ENCODE results near the gene CYP4A22. TPM values are rescaled to one million over a fixed set of nuclear protein-coding genes. Genes with fewer than 3 reads are reported as not detected.

CYP4A22 gene
- total and polyA plus RNA-seq, 9 of the 15 experiments (the other 6 are each of a cell fraction or from before 2014, with no cell fraction given), result 0.07 TPM; not detected in 8

- TF ChIP-seq E2F4 (CRISPR knock-in tag; IDR thresholded peaks at IDR 0.05; ENCODE audit: low read depth) (no peak), TCF7L2 (IDR thresholded peaks at IDR 0.05; ENCODE audit: low read depth, low read length) (no peak), ILF3 (IDR thresholded peaks at IDR 0.05; ENCODE audit: borderline replicate concordance) (no peak), E2F5 (CRISPR knock-in tag; IDR thresholded peaks at IDR 0.05) (no peak), TCF15 (CRISPR knock-in tag; IDR thresholded peaks at IDR 0.05) (no peak), ZNF12 (CRISPR knock-in tag; IDR thresholded peaks at IDR 0.05) (no peak)
Measured at GRCh38 chr1:47178020-47178419, 40.8 kb downstream of the CYP4A22 start (continued).

- Histone ChIP-seq H3K9me1 (ENCODE audit: control insufficient read depth, insufficient read depth, low read length) (no peaks in the 10 kb centered on the region), H2AFZ (ENCODE audit: low read depth, low read length) (peak overlapping the region; percentile 77), H3K27me3 (ENCODE audit: control insufficient read depth in 2 of 2, insufficient read depth in 2 of 2, low read length in 2 of 2) (peaks cover 0 to under 1% of the 10 kb centered on the region in 2 experiments; a peak in 1 of 5 replicates), H3K36me3 (ENCODE audit: control insufficient read depth, insufficient read depth, low read length) (no peaks in the 10 kb centered on the region), H3K79me2 (ENCODE audit: control insufficient read depth, insufficient read depth, low read length) (peaks cover 8% of the 10 kb centered on the region; the same call in 2 of the 3 replicates), H3K27ac (ENCODE audit: extremely low read depth, low read depth, low read length) (peak overlapping the region; percentile 55; the same call in 1 of the 3 replicates), H3K4me2 (ENCODE audit: insufficient read depth, low read length) (peak overlapping the region; percentile 86), H3K9ac (ENCODE audit: insufficient read depth in 1 of 2, low read depth in 2 of 2, low read length in 2 of 2) (peak overlapping the region; percentile 52 to 56; a peak in 3 of 4 replicates), H3K4me3 (peak overlapping the region; percentile 31), H3K4me1 (replicated peaks in 1 of 2; ENCODE audit: control insufficient read depth in 2 of 2, insufficient read depth in 2 of 2, low read length in 2 of 2) (peaks cover 44 to 50% of the 10 kb centered on the region in 2 experiments), H3K9me3 (replicated peaks; ENCODE audit: control insufficient read depth, insufficient read depth, low read depth, low read length) (no peaks in the 10 kb centered on the region), H4K20me1 (replicated peaks; ENCODE audit: control insufficient read depth, insufficient read depth, low read length) (no peaks in the 10 kb centered on the region)
- ATAC-seq, result no peak
- intact Hi-C loops (cut with micrococcal nuclease), result loop anchor here (1.0 to 10.0 kb wide), 7 partner anchors 60 to 534 kb away; no protein-coding TSS in a partner anchor
- in situ Hi-C loops (cut with MboI), result loop anchor here (10.0 kb wide), 1 partner anchor 246 kb away; no protein-coding TSS in a partner anchor
- peak in 1 of 4 experiments; percentile 8 for DNase-seq (ENCODE audit: extremely low read depth in 1 of 4, low spot score in 3 of 4)
- 76% methylated on average over 8 of the region's 8 CpGs for WGBS (ENCODE audit: insufficient coverage, low coverage, missing lambda C conversion rate)
- no peak for FAIRE-seq
- ChIA-PET POLR2A (interaction anchor here (0.6 to 7.1 kb wide), 22 partner anchors 10 to 532 kb away, joined by 3 to 65 read pairs (median 4); partner anchors contain the start of genes PDZK1IP1 and STIL), CTCF (ENCODE audit: low intra/inter-chr PET ratio) (interaction anchor here (0.5 to 3.8 kb wide), 6 partner anchors 84 to 260 kb away, joined by 3 to 28 read pairs (median 4); no protein-coding TSS in a partner anchor)
- BruUV-seq (replicated peaks), result TSS peak; percentile 72
- TF ChIP-seq HDAC8 (tag; IDR thresholded peaks at IDR 0.05) (0 out of 2 replicates have a peak, but pooled peaks have one; percentile 24), RB1 (IDR thresholded peaks at IDR 0.05; ENCODE audit: low read depth) (0 out of 2 replicates have a peak, but pooled peaks have one; percentile 18), ZBTB17 (CRISPR knock-in tag; IDR thresholded peaks at IDR 0.05) (0 out of 2 replicates have a peak, but pooled peaks have one; percentile 24), ZNF592 (IDR thresholded peaks at IDR 0.05) (no peak), ZNF740 (CRISPR knock-in tag; IDR thresholded peaks at IDR 0.05) (peak; percentile 39; the same call in 1 of the 2 replicates), ZNF740 (tag; IDR thresholded peaks at IDR 0.05) (no peak)
Measured at GRCh38 chr1:47178654-47179016, 41.4 kb downstream of the CYP4A22 start.

Data from K562 (cell line).